Activated CD8-positive, alpha-beta memory T cell treated with anti-CD3 and anti-CD28 coated beads, Interleukin-2, amount 10 ng/mL, durations not matched to agents 7 days and 5 days (primary cell): ENCODE measurements around the gene COQ9. TPM values are rescaled to one million over a fixed set of nuclear protein-coding genes. Genes with fewer than 3 reads are reported as not detected.

ENCODE experiments used
- ATAC-seq: fragments of 150-1000 bp; cut with Tn5 transposase; one replicate; pipeline ENCODE4 v1.10.0; 2021; ENCODE audit warnings: moderate library complexity
- CTCF ChIA-PET: fragments of 350-600 bp; sonication (Branson Sonifier 250); formaldehyde crosslinking; loops from one replicate; lab custom pipeline; 2021; ENCODE audit warnings: antibody characterized with exemption; lab: Charles Lee
- DNase-seq: peaks from one replicate; pipeline ENCODE4 v3.0.0-alpha.2; 2020
- H3K27ac Mint-ChIP-seq: one replicate; pipeline ENCODE4 v1.8.0; 2021; ENCODE audit warnings: mild to moderate bottlenecking, mixed read lengths
- H3K27me3 Mint-ChIP-seq: one replicate; pipeline ENCODE4 v1.8.0; 2021; ENCODE audit warnings: mixed read lengths
- H3K36me3 Mint-ChIP-seq: one replicate; pipeline ENCODE4 v1.8.0; 2021; ENCODE audit warnings: mild to moderate bottlenecking, mixed read lengths
- H3K4me1 Mint-ChIP-seq: one replicate; pipeline ENCODE4 v1.8.0; 2021; ENCODE audit warnings: mixed read lengths
- H3K4me3 Mint-ChIP-seq: one replicate; pipeline ENCODE4 v1.8.0; 2021; ENCODE audit warnings: mild to moderate bottlenecking, moderate library complexity, mixed read lengths
- H3K9me3 Mint-ChIP-seq: one replicate; pipeline ENCODE4 v1.8.0; 2022; ENCODE audit warnings: low read depth, mixed read lengths
- total RNA-seq, 2 experiments: library from RNA; stranded (reverse); gene quantifications; one replicate each; pipeline ENCODE4 v1.2.3, GENCODE V29; 2021

COQ9 gene
- total RNA-seq, 2 experiments from 2014 or later = 36.8 to 43.1 TPM

GRCh38 chr16:57469917-57470470, 22.7 kb downstream of the COQ9 start:
- ATAC-seq = no peak
- no peak overlapping the region for H3K27ac Mint-ChIP-seq
- no peaks in the 10 kb centered on the region for H3K27me3 Mint-ChIP-seq
- peaks cover 24% of the 10 kb centered on the region for H3K36me3 Mint-ChIP-seq
- H3K9me3 Mint-ChIP-seq = no peaks in the 10 kb centered on the region
- no peak overlapping the region for H3K4me3 Mint-ChIP-seq
- H3K4me1 Mint-ChIP-seq = peaks cover 8% of the 10 kb centered on the region
- no peak for DNase-seq
- CTCF ChIA-PET = no interaction called here

GRCh38 chr16:57470711-57471110, 23.4 kb downstream of the COQ9 start:
- peaks cover 7% of the 10 kb centered on the region for H3K4me1 Mint-ChIP-seq
- no peaks in the 10 kb centered on the region for H3K9me3 Mint-ChIP-seq
- H3K27ac Mint-ChIP-seq = no peak overlapping the region
- CTCF ChIA-PET = interaction anchor here (0.5 to 2.8 kb wide), 2 partner anchors 8 to 20 kb away, joined by 3 to 10 read pairs; partner anchors contain the start of gene POLR2C
- H3K4me3 Mint-ChIP-seq = no peak overlapping the region
- H3K36me3 Mint-ChIP-seq = peaks cover 20% of the 10 kb centered on the region
- no peak for ATAC-seq
- DNase-seq = no peak
- no peaks in the 10 kb centered on the region for H3K27me3 Mint-ChIP-seq

DNA sequence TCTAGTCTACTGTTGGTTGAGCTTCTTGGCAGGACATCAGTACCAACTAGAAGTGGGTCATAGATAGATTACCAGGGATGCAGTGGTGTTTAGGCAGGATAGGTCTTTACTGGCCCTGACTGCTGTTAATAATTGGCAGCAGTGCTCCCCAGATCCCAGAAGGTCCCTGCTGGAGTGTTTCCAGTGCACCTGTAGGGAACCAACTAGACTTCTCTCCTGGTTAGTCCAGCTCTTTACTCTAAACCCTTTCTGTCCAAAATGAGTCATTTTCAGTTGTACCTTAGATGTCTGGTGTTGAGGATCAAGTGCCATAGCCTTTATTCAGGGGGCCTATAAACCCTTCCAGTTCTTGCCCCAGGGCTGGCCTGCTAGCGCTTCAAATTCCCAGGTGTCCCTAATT, 23.9 kb downstream of the COQ9 start:
- ATAC-seq (no peak), DNase-seq (no peak)
- Mint-ChIP-seq H3K4me1 (peaks cover 11% of the 10 kb centered on the region), H3K27ac (no peak overlapping the region), H3K27me3 (no peaks in the 10 kb centered on the region), H3K36me3 (peaks cover 18% of the 10 kb centered on the region), H3K4me3 (no peak overlapping the region), H3K9me3 (no peaks in the 10 kb centered on the region)
- CTCF ChIA-PET = interaction anchor here (0.5 to 2.8 kb wide), 2 partner anchors 9 to 21 kb away, joined by 3 to 10 read pairs; partner anchors contain the start of gene POLR2C

DNA sequence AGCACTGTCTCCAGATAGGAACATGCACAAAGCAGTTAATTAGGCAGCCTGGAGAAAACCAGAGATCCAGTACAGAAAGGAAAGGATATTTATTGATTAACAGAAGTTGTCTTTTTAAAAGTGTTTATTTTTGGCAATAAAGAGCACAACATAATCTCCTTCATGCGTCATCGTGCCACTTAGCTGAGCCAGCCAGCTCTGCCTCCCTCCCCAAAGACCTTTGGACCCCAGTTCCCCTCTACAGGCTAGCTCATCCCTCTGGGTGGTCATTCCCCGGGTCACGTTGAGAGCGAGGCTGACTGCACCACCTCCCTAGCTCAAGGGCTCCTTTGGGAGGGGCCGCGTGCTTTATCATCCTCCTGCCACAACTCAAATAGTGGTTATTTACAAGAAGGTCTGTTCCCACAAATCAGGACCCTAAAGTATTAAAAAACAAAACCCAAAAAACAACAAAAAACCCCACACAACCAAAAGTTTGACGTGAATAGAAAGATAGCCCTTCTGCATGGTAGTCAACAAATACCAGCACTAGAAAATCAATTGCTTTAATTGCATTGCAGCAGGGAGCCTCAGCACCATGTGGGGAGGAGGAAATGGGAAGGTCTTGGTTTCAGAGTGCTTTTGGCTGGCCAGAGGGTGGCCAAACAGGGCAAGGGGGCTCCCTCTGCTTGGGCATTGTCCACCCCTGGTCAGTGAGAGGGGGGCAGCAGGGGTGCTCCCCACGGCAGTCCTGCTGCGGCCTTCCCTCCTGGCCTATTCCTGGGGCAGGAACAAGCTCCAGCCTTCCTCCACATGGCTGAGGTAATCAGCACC, 24.8 kb downstream of the COQ9 start:
- H3K4me1 Mint-ChIP-seq = peaks cover 15% of the 10 kb centered on the region
- no peaks in the 10 kb centered on the region for H3K27me3 Mint-ChIP-seq
- CTCF ChIA-PET = interaction anchor here (2.8 kb wide), 1 partner anchor 10 kb away, joined by 10 read pairs; the partner anchor contains the start of gene POLR2C
- no peak overlapping the region for H3K4me3 Mint-ChIP-seq
- ATAC-seq (no peak), DNase-seq (no peak)
- peak overlapping the region; percentile 33 for H3K27ac Mint-ChIP-seq
- no peaks in the 10 kb centered on the region for H3K9me3 Mint-ChIP-seq
- peaks cover 18% of the 10 kb centered on the region for H3K36me3 Mint-ChIP-seq

GRCh38 chr16:57472665-57473060, 25.4 kb downstream of the COQ9 start:
- Mint-ChIP-seq H3K27me3 (no peaks in the 10 kb centered on the region), H3K4me1 (peaks cover 15% of the 10 kb centered on the region), H3K36me3 (peaks cover 17% of the 10 kb centered on the region), H3K9me3 (no peaks in the 10 kb centered on the region), H3K27ac (peak overlapping the region; percentile 28), H3K4me3 (no peak overlapping the region)
- DNase-seq (no peak), ATAC-seq (no peak)
- CTCF ChIA-PET = interaction anchor here (1.3 to 2.8 kb wide), 3 partner anchors 10 to 47 kb away, joined by 3 to 10 read pairs (median 5); partner anchors contain the start of gene POLR2C

DNA sequence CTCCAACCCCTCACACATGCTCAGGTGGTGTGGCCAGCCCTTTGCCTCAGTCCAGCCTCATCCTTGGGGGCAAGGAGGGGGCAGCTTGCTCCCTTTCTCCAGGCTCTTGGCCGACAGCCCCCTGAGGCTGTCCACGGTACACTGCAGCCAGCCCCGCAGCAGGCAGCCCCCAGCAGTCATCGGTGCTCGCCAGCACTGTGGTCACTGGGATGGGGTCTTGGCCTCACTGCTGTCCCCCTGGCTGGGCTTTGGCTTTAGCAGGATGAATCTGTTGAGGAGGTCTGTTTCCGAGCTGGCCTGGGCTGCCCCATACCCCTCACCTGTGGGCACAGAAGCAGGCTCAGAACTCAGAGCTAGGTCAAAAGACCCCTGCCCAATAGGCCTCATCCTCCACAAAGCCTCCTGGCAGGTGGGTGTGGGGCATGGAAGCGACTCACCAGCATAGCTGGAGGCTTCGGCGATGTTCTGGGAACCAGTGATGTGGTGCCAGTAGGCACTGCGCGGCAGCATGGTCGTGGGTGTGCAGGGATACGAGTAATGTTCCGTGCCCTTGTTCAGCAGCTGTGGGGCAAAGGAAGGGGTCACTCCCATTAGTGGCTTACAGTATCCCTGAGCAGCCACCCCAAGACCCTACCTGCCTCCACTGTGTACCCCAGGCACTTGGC, 26.0 kb downstream of the COQ9 start:
- Mint-ChIP-seq H3K27ac (no peak overlapping the region), H3K4me3 (no peak overlapping the region), H3K9me3 (no peaks in the 10 kb centered on the region), H3K36me3 (peaks cover 14% of the 10 kb centered on the region), H3K27me3 (no peaks in the 10 kb centered on the region), H3K4me1 (peaks cover 14% of the 10 kb centered on the region)
- no peak for DNase-seq
- CTCF ChIA-PET = interaction anchor here (1.3 to 2.8 kb wide), 3 partner anchors 11 to 46 kb away, joined by 3 to 10 read pairs (median 5); partner anchors contain the start of gene POLR2C
- no peak for ATAC-seq

DNA sequence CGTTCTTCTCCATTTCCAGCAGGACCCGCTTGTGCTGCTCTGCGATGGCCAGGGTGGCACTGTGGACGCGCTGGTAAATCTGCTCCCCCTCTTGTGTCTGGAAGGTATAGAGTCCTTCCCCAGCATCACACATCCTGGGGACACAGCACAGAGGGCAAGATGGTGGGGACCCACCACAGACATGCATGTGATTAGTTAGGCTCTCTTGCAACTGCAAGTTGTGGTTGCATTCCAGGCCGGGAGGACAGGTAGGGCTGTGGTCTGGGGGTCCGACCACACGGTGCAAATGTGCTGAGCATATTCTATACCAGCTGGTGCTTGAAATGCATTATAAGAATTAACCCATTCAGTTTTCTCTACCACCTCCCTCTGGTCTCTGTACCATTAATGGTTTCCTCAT, 26.6 kb downstream of the COQ9 start:
- ATAC-seq (no peak), DNase-seq (no peak)
- CTCF ChIA-PET = interaction anchor here (1.2 to 4.4 kb wide), 4 partner anchors 13 to 57 kb away, joined by 3 to 22 read pairs (median 4); no protein-coding TSS in a partner anchor
- no peaks in the 10 kb centered on the region for H3K27me3 Mint-ChIP-seq
- peaks cover 14% of the 10 kb centered on the region for H3K4me1 Mint-ChIP-seq
- H3K36me3 Mint-ChIP-seq = peaks cover 13% of the 10 kb centered on the region
- no peak overlapping the region for H3K27ac Mint-ChIP-seq
- no peaks in the 10 kb centered on the region for H3K9me3 Mint-ChIP-seq
- no peak overlapping the region for H3K4me3 Mint-ChIP-seq

DNA sequence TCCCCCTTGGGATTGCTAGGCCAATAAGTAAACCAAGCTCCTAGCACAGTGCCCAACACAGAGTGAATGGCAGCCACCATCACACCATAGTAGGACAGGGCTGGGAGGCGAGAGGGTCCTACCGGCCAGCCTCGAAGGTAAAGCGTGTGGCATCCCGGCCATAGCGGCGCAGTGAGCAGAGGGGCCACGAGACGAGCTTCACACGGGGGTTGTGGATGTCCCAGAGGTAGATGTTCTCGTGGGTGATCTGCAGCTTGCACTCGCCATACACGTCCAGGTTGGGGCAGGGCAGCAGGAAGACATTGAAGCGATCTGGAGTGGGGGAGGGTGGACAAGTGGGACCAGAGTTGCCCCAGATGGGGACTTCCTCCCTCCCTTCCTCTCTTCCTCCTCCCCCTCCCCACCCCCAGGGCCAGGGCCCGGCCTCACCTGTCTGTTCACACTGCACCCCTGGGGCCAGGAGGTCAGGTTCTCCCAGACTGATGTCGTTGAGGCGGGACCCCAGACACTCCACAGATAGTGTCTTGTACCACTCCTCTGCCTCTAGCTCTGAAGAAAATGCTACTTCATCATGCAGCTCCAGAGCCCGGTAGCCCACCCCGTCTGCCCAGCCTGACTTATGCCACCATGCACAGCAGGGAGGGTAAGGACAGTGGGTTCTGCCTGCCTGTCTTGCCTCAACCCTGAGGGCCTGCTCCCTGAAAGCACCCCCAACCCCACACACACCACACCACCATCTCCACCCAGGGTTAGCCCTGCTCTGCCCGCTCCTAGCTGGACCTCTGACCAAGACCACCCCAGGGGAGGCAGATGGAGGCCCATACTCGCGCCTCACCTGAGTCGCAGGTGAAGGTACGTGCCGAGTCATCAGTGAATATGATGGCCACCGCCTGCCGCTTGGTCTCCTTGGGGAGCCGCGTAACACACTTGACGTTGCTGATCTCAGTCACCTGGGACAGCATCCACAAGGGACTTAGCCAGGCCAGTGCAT, 27.7 kb downstream of the COQ9 start:
- Mint-ChIP-seq H3K4me1 (peaks cover 16% of the 10 kb centered on the region), H3K9me3 (no peaks in the 10 kb centered on the region), H3K4me3 (no peak overlapping the region), H3K36me3 (peaks cover 5% of the 10 kb centered on the region), H3K27me3 (no peaks in the 10 kb centered on the region), H3K27ac (peak overlapping the region; percentile 40)
- CTCF ChIA-PET = interaction anchor here (0.6 to 4.4 kb wide), 16 partner anchors 9 to 174 kb away, joined by 3 to 22 read pairs (median 4); partner anchors contain the start of genes CIAPIN1, COQ9, DOK4 and POLR2C
- DNase-seq (no peak), ATAC-seq (no peak)

DNA sequence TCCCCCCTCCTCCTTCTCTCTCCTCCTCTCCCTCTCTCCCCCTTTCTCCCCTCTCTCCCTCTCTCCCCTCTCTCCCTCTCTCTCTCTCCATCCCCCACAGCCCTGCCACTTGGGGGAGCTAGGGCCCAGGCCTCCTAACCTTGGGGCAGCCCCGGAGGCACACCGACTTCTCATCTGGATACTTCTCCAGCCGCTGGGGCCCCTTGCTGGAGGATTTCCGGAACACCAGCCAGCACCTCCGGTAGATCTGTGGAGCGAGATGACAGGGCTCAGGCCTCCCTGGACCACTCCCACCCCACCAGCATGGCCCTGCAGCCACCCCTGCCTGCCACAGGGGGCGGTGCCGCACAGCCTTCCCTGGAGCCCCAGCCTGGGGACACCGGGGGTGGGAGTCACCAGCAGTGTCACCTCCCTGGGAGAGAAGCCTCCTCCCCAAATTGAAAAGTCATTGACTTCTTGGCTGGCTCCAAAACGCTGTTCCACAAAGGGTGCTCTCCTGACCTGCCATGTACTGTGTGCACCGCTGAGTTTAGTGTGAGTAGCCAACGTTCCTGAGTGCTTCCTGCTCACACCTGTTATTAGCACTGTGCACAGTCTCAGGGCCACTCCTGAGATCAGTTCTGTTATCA, 28.5 kb downstream of the COQ9 start:
- H3K4me3 Mint-ChIP-seq = peak overlapping the region; percentile 45
- H3K36me3 Mint-ChIP-seq = peaks cover 2% of the 10 kb centered on the region
- ATAC-seq = peak; percentile 99

DNA sequence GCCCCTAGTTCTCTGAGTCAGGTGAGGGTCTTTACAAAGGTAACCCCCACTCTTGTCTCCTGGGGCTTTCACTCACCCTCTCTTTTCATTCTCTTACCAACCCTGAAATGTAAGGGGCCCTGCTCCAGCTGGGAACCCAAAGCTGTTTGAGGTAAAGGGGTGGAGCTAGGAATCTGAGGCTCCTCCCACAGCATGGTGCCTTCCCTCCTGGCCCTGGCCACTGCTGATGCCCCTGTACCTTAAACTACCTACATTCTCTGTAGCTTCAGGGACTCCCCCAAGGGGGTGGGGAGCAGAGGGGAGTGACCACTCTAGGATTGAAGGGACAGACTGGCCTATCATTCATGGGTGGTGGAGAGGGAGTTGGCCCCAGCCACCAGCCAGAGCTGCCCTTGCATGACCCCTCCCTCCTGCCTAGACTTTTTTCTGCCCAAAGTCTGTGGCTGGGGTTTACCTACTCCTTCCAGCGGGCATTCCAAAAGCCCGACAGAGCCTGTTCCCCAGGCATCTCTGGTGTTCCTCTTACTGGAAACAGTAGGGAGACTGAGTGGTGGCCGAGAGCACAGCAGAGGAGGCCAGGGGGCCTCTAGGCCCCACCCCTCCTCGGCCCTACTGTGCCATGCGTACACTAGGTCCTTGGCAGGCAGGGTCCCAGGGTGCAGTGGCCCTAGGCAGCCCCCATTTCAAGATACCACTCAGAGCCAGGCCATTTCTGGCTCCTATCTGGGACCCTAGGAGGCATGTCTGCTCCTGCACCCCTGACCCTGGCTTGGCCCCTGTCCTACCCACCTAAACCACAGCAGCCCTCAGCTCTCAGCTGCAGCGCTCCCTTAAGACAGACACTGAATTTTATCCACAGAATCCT, 29.5 kb downstream of the COQ9 start:
- no peak for DNase-seq
- H3K36me3 Mint-ChIP-seq = no peaks in the 10 kb centered on the region
- H3K4me1 Mint-ChIP-seq = peaks cover 16% of the 10 kb centered on the region
- CTCF ChIA-PET = interaction anchor here (0.7 to 4.4 kb wide), 8 partner anchors 14 to 176 kb away, joined by 3 to 22 read pairs (median 4); partner anchors contain the start of genes CIAPIN1, COQ9 and POLR2C
- no peaks in the 10 kb centered on the region for H3K9me3 Mint-ChIP-seq
- H3K4me3 Mint-ChIP-seq = no peak overlapping the region
- peak overlapping the region; percentile 73 for H3K27ac Mint-ChIP-seq
- H3K27me3 Mint-ChIP-seq = no peaks in the 10 kb centered on the region
- ATAC-seq = no peak

More for the DNA sequence above, 28.5 kb downstream of the COQ9 start:
- peak; percentile 93 for DNase-seq
- H3K4me1 Mint-ChIP-seq = peaks cover 16% of the 10 kb centered on the region
- H3K27me3 Mint-ChIP-seq = no peaks in the 10 kb centered on the region
- no peaks in the 10 kb centered on the region for H3K9me3 Mint-ChIP-seq
- H3K27ac Mint-ChIP-seq = peak overlapping the region; percentile 73
- CTCF ChIA-PET = interaction anchor here (0.6 to 4.4 kb wide), 15 partner anchors 10 to 175 kb away, joined by 3 to 22 read pairs (median 4); partner anchors contain the start of genes CIAPIN1, COQ9, DOK4 and POLR2C
